DOHH2 (cell line): ENCODE results near the gene GDAP1L1.
"Not testable (repeated sequence)": the region's sequence is repeated elsewhere in the genome, so short reads cannot be mapped to it uniquely, and the experiment has no call there.

ENCODE experiments used
- H3F3A ChIP-seq: fragments of 200-600 bp; sonication (generic), shearing (Covaris generic); 2 replicates; pipeline ENCODE4 v1.6.0; 2016; ENCODE audit warnings: antibody characterized with exemption, mild to moderate bottlenecking; ENCODE audit not compliant: control insufficient read depth, insufficient read depth
- H3K27ac ChIP-seq: fragments of 200-600 bp; sonication (generic); 2 replicates; pipeline ENCODE4 v1.5.1; 2014; ENCODE audit warnings: low read depth, mild to moderate bottlenecking, low read length, moderate library complexity
- H3K27me3 ChIP-seq: fragments of 200-600 bp; sonication (generic); 2 replicates; pipeline ENCODE4 v1.6.1; 2014; ENCODE audit warnings: mild to moderate bottlenecking, low read length, mixed read lengths; ENCODE audit not compliant: control insufficient read depth
- H3K36me3 ChIP-seq: fragments of 200-600 bp; sonication (generic); 2 replicates; pipeline ENCODE4 v1.6.1; 2014; ENCODE audit warnings: mild to moderate bottlenecking, low read length, moderate library complexity, mixed read lengths; ENCODE audit not compliant: control insufficient read depth
- H3K4me1 ChIP-seq: fragments of 200-600 bp; sonication (generic); 2 replicates; pipeline ENCODE4 v1.6.1; 2014; ENCODE audit warnings: mild to moderate bottlenecking, low read length, mixed read lengths; ENCODE audit not compliant: control insufficient read depth
- H3K4me2 ChIP-seq: fragments of 200-600 bp; sonication (generic); 2 replicates; pipeline ENCODE4 v1.6.0; 2014; ENCODE audit warnings: mild to moderate bottlenecking, low read length, moderate library complexity
- H3K4me3 ChIP-seq: fragments of 200-600 bp; sonication (generic); 2 replicates; pipeline ENCODE4 v1.5.1; 2014; ENCODE audit warnings: mild to moderate bottlenecking, low read length, mixed read lengths
- H3K79me2 ChIP-seq: fragments of 200-600 bp; sonication (generic); 2 replicates; pipeline ENCODE4 v1.6.1; 2014; ENCODE audit warnings: mild to moderate bottlenecking, low read length, mixed read lengths; ENCODE audit not compliant: control insufficient read depth
- H3K9me2 ChIP-seq: fragments of 200-600 bp; sonication (generic); replicated peaks from 2 replicates; pipeline ENCODE4 v1.6.1; 2014; ENCODE audit warnings: mild to moderate bottlenecking, low read length, mixed read lengths; ENCODE audit not compliant: control insufficient read depth
- H3K9me3 ChIP-seq: fragments of 200-600 bp; sonication (generic); 2 replicates; pipeline ENCODE4 v1.6.1; 2014; ENCODE audit warnings: antibody characterized with exemption, low read length, mixed read lengths; ENCODE audit not compliant: control insufficient read depth, insufficient read depth
- H4K20me1 ChIP-seq: fragments of 200-600 bp; sonication (generic); 2 replicates; pipeline ENCODE4 v1.6.0; 2014; ENCODE audit warnings: low read depth, mild to moderate bottlenecking, antibody characterized with exemption, low read length, moderate library complexity; ENCODE audit not compliant: control insufficient read depth, insufficient read depth
- EZH2phosphoT487 ChIP-seq: fragments of 200-600 bp; sonication (generic); IDR thresholded peaks from 2 replicates; pipeline ENCODE4 v1.6.1; 2017; ENCODE audit warnings: borderline replicate concordance, mild to moderate bottlenecking, antibody characterized with exemption, low read length, moderate library complexity, mixed read lengths
- TF ChIP-seq, protein P1 (sequence below): fragments of 200-600 bp; sonication (generic); IDR thresholded peaks from one replicate; pipeline ENCODE4 v1.5.1; 2014; ENCODE audit warnings: antibody characterized with exemption, mild to moderate bottlenecking, low read depth, low read length; ENCODE audit not compliant: poor library complexity, severe bottlenecking

The GDAP1L1 gene

DNA sequence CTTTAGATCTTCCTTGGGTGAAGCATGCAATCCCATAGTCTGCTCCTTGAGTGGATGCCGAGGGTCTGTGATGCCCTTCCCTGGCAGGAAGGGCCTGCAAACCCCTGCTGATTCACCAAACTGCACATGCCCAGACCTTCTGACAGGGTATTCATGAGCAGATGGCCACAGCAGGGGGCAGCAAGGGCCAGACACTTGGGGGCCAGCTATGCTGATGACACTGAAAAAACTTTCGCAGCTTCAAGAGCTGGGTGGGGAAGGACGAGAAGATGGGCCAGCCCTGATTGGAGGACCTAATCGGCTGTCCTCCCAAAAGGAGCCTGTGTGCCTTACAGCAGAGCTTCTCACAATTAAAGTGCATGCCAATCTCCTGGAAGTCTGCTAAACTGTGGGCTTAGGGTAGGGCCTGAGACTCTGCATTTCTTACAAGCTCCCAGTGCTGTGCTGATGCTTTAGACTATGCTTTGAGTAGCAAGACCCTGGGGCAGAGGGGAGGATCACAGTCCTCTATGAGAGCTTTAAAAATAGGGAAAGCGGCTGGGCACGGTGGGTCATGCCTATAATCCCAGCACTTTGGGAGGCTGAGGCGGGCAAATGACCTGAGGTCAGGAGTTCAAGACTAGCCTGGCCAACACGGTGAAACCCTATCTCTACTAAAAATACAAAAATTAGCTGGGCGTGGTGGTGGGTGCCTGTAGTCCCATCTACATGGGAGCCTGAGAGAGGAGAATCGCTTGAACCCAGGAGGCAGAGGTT is 15.2 kb upstream of the GDAP1L1 start:
- no peaks in the 10 kb centered on the region for H3K79me2 ChIP-seq
- TF ChIP-seq, protein P1, sequence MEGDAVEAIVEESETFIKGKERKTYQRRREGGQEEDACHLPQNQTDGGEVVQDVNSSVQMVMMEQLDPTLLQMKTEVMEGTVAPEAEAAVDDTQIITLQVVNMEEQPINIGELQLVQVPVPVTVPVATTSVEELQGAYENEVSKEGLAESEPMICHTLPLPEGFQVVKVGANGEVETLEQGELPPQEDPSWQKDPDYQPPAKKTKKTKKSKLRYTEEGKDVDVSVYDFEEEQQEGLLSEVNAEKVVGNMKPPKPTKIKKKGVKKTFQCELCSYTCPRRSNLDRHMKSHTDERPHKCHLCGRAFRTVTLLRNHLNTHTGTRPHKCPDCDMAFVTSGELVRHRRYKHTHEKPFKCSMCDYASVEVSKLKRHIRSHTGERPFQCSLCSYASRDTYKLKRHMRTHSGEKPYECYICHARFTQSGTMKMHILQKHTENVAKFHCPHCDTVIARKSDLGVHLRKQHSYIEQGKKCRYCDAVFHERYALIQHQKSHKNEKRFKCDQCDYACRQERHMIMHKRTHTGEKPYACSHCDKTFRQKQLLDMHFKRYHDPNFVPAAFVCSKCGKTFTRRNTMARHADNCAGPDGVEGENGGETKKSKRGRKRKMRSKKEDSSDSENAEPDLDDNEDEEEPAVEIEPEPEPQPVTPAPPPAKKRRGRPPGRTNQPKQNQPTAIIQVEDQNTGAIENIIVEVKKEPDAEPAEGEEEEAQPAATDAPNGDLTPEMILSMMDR, result no peak
- no peak for TF ChIP-seq EZH2phosphoT487
- no peaks in the 10 kb centered on the region for H3K4me1 ChIP-seq
- no peak overlapping the region for H3K4me3 ChIP-seq
- no peaks in the 10 kb centered on the region for H3K9me2 ChIP-seq
- no peaks in the 10 kb centered on the region for H3K36me3 ChIP-seq
- H4K20me1 ChIP-seq, result no peaks in the 10 kb centered on the region
- no peak overlapping the region for H3K4me2 ChIP-seq
- no peaks in the 10 kb centered on the region for H3K27me3 ChIP-seq
- H3F3A ChIP-seq, result no peaks in the 10 kb centered on the region
- no peaks in the 10 kb centered on the region for H3K9me3 ChIP-seq
- H3K27ac ChIP-seq, result no peak overlapping the region

- not testable (repeated sequence) for H3K9me2 ChIP-seq, H3K27me3 ChIP-seq, H3K79me2 ChIP-seq, H3K27ac ChIP-seq, H3K9me3 ChIP-seq, H3K36me3 ChIP-seq, H4K20me1 ChIP-seq, H3F3A ChIP-seq, H3K4me2 ChIP-seq, H3K4me3 ChIP-seq, H3K4me1 ChIP-seq
These were observed 14.6 kb upstream of the GDAP1L1 start for GRCh38 chr20:44232469-44232856.

GRCh38 chr20:44233436-44234016 is 13.6 kb upstream of the GDAP1L1 start:
- TF ChIP-seq, protein P1, result no peak
- TF ChIP-seq EZH2phosphoT487, result no peak
- no peaks in the 10 kb centered on the region for H3K27me3 ChIP-seq
- no peaks in the 10 kb centered on the region for H3K79me2 ChIP-seq
- H3K4me2 ChIP-seq, result no peak overlapping the region
- H3K9me2 ChIP-seq, result no peaks in the 10 kb centered on the region
- no peaks in the 10 kb centered on the region for H3K4me1 ChIP-seq
- no peaks in the 10 kb centered on the region for H4K20me1 ChIP-seq
- H3K27ac ChIP-seq, result no peak overlapping the region
- H3K9me3 ChIP-seq, result no peaks in the 10 kb centered on the region
- no peaks in the 10 kb centered on the region for H3F3A ChIP-seq
- H3K4me3 ChIP-seq, result no peak overlapping the region
- no peaks in the 10 kb centered on the region for H3K36me3 ChIP-seq

DNA sequence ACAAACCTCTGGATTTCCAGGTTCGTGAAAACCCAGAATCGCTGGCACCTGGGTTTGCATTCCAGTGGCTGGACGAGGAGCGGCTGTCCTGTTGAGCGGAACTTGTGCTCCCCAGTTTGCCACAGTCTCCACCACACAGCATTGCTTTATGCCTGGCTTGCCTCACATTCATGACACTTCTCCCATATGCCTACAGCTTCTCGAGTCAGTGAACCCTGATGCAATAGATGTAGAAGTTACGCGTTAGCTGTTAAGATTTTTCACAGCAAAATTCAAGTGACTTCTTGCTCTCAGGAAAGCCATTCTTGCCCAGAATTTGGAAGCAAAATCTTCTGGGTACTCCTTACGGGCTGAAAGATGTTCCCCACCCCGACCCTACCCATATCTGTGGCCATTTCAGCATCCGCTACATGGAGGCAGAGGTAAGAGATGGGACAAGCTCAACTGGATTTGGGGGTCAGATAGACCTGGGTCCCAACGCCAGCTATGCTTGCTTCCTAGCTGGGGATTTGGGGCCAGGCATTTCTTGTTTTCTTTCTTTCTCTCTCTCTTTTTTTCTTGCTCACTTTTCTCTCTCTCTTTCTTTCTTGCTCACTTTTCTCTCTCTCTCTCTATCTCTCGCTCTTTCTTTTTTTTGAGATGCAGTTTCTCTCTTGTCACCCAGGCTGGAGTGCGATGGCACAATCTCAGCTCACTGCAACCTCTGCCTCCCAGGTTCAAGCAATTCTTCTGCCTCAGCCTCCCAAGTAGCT is 12.4 kb upstream of the GDAP1L1 start:
- Histone ChIP-seq H3K4me2 (no peak overlapping the region), H3K4me1 (no peaks in the 10 kb centered on the region), H4K20me1 (no peaks in the 10 kb centered on the region), H3K4me3 (no peak overlapping the region), H3K9me3 (no peaks in the 10 kb centered on the region), H3K27me3 (no peaks in the 10 kb centered on the region), H3K36me3 (no peaks in the 10 kb centered on the region), H3K79me2 (no peaks in the 10 kb centered on the region), H3K9me2 (no peaks in the 10 kb centered on the region), H3K27ac (no peak overlapping the region), H3F3A (no peaks in the 10 kb centered on the region)
- TF ChIP-seq, protein P1, result no peak
- TF ChIP-seq EZH2phosphoT487, result no peak
